ENCODE results near the gene PATE1.

Gene PATE1

GRCh38 chr11:125756050-125756449 lies 10.0 kb downstream of the PATE1 start:
- Histone ChIP-seq H3K36me3 (ENCODE audit: control insufficient read depth, low read length) (no peaks in the 10 kb centered on the region), H3K4me1 (ENCODE audit: control insufficient read depth, low read length) (no peaks in the 10 kb centered on the region), H3K27me3 (ENCODE audit: control insufficient read depth, low read length) (no peaks in the 10 kb centered on the region), H3K9me3 (ENCODE audit: control insufficient read depth, insufficient read depth, low read length) (no peaks in the 10 kb centered on the region), H3K4me2 (ENCODE audit: low read length) (no peak overlapping the region), H4K20me1 (ENCODE audit: control insufficient read depth, insufficient read depth, low read depth, low read length) (no peaks in the 10 kb centered on the region), H3K79me2 (ENCODE audit: control insufficient read depth, low read length) (no peaks in the 10 kb centered on the region), H3K9me2 (replicated peaks; ENCODE audit: control insufficient read depth, low read length) (no peaks in the 10 kb centered on the region), H3F3A (ENCODE audit: control insufficient read depth, insufficient read depth) (no peaks in the 10 kb centered on the region), H3K4me3 (ENCODE audit: low read length) (no peak overlapping the region), H3K27ac (ENCODE audit: low read depth, low read length) (no peak overlapping the region)
- TF ChIP-seq EZH2phosphoT487 (IDR thresholded peaks at IDR 0.05; ENCODE audit: borderline replicate concordance, low read length) (no peak), CTCF (IDR thresholded peaks at IDR 0.05; ENCODE audit: low read depth, low read length, poor library complexity, severe bottlenecking) (no peak)

DNA sequence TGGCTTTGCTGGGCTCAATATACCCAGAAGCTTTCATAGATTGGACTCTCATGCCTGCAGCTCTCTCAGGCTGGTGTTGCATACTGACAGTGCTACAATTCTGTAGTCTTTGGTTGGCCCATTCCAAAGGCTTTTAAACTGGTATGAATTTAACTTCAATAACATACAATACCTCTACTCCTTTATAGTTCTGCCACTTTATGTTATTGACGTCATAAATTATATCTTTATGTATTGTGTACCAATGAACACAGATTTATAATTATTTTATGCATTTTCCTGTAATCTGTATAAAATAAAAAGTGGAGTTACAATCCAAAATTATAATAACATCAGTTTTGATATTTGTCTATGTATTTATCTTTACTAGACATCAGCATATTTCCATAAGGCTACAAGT lies 16.4 kb downstream of the PATE1 start:
- H3K4me3 ChIP-seq (ENCODE audit: low read length), result no peak overlapping the region
- no peaks in the 10 kb centered on the region for H3K79me2 ChIP-seq (ENCODE audit: control insufficient read depth, low read length)
- no peaks in the 10 kb centered on the region for H4K20me1 ChIP-seq (ENCODE audit: control insufficient read depth, insufficient read depth, low read depth, low read length)
- H3K27ac ChIP-seq (ENCODE audit: low read depth, low read length), result no peak overlapping the region
- no peaks in the 10 kb centered on the region for H3K4me1 ChIP-seq (ENCODE audit: control insufficient read depth, low read length)
- no peaks in the 10 kb centered on the region for H3K9me3 ChIP-seq (ENCODE audit: control insufficient read depth, insufficient read depth, low read length)
- no peak for TF ChIP-seq EZH2phosphoT487 (IDR thresholded peaks at IDR 0.05; ENCODE audit: borderline replicate concordance, low read length)
- TF ChIP-seq CTCF (IDR thresholded peaks at IDR 0.05; ENCODE audit: low read depth, low read length, poor library complexity, severe bottlenecking), result no peak
- H3K9me2 ChIP-seq (replicated peaks; ENCODE audit: control insufficient read depth, low read length), result no peaks in the 10 kb centered on the region
- no peaks in the 10 kb centered on the region for H3K36me3 ChIP-seq (ENCODE audit: control insufficient read depth, low read length)
- H3K27me3 ChIP-seq (ENCODE audit: control insufficient read depth, low read length), result peaks cover 7% of the 10 kb centered on the region; the same call in 1 of the 2 replicates
- no peaks in the 10 kb centered on the region for H3F3A ChIP-seq (ENCODE audit: control insufficient read depth, insufficient read depth)
- H3K4me2 ChIP-seq (ENCODE audit: low read length), result no peak overlapping the region

- H3K9me2 ChIP-seq (replicated peaks; ENCODE audit: control insufficient read depth, low read length), result no peaks in the 10 kb centered on the region
- H3K4me1 ChIP-seq (ENCODE audit: control insufficient read depth, low read length), result no peaks in the 10 kb centered on the region
- H4K20me1 ChIP-seq (ENCODE audit: control insufficient read depth, insufficient read depth, low read depth, low read length), result no peaks in the 10 kb centered on the region
- H3F3A ChIP-seq (ENCODE audit: control insufficient read depth, insufficient read depth), result no peaks in the 10 kb centered on the region
- TF ChIP-seq CTCF (IDR thresholded peaks at IDR 0.05; ENCODE audit: low read depth, low read length, poor library complexity, severe bottlenecking) (no peak), EZH2phosphoT487 (IDR thresholded peaks at IDR 0.05; ENCODE audit: borderline replicate concordance, low read length) (no peak)
- H3K9me3 ChIP-seq (ENCODE audit: control insufficient read depth, insufficient read depth, low read length), result no peaks in the 10 kb centered on the region
- no peak overlapping the region for H3K4me3 ChIP-seq (ENCODE audit: low read length)
- no peaks in the 10 kb centered on the region for H3K36me3 ChIP-seq (ENCODE audit: control insufficient read depth, low read length)
- H3K79me2 ChIP-seq (ENCODE audit: control insufficient read depth, low read length), result no peaks in the 10 kb centered on the region
- no peak overlapping the region for H3K4me2 ChIP-seq (ENCODE audit: low read length)
- H3K27me3 ChIP-seq (ENCODE audit: control insufficient read depth, low read length), result peaks cover 7% of the 10 kb centered on the region; the same call in 1 of the 2 replicates
- H3K27ac ChIP-seq (ENCODE audit: low read depth, low read length), result no peak overlapping the region
Observed at GRCh38 chr11:125763483-125763882, 17.4 kb downstream of the PATE1 start.
